Breast epithelium (tissue), 4 donors: Measurements from ENCODE around the gene RIMS1. TPM values are rescaled to one million over a fixed set of nuclear protein-coding genes. Genes with fewer than 3 reads are reported as not detected.

Source experiments
- DNase-seq, 2 donors: peaks; one replicate each; pipeline ENCODE4 v3.0.0-alpha.2; 2019; ENCODE audit warnings: low spot score in 2 of 2
- H3K27ac ChIP-seq, 2 donors: fragments of 200-600 bp; sonication (generic) in 1 of 2; one replicate each; pipeline ENCODE4 v1.5.1; 2016 to 2019; ENCODE audit warnings: mild to moderate bottlenecking in 1 of 2
- H3K27me3 ChIP-seq, 2 donors: fragments of 200-600 bp; sonication (generic) in 1 of 2; one replicate each; pipeline versions ENCODE4 v1.5.1 to v1.6.0; 2017 to 2019; ENCODE audit warnings: control low read depth in 1 of 2, mild to moderate bottlenecking in 1 of 2
- H3K36me3 ChIP-seq: fragments of 200-600 bp; one replicate; pipeline ENCODE4 v1.5.1; 2019
- H3K4me1 ChIP-seq, 2 donors: fragments of 200-600 bp; sonication (generic); one replicate each; pipeline ENCODE4 v1.5.1; 2016 to 2019; ENCODE audit warnings: control low read depth in 1 of 2
- H3K4me3 ChIP-seq, 3 donors: fragments of 200-600 bp; sonication (generic); 1 replicate in 2 of 3; 2 replicates in 1 of 3; pipeline ENCODE4 v1.5.1; 2016 to 2019; ENCODE audit warnings: mild to moderate bottlenecking in 3 of 3, moderate library complexity in 2 of 3
- H3K9me3 ChIP-seq, 2 donors: fragments of 200-600 bp; sonication (generic) in 1 of 2; one replicate each; pipeline ENCODE4 v1.5.1; 2016 to 2019; ENCODE audit warnings: control low read depth in 1 of 2
- CTCF ChIP-seq, 3 donors: fragments of 450-650 bp; IDR thresholded peaks; one replicate each; pipeline ENCODE4 v1.5.1; 2016 to 2017; ENCODE audit warnings: antibody characterized with exemption in 3 of 3, mild to moderate bottlenecking in 3 of 3, moderate library complexity in 3 of 3
- POLR2A ChIP-seq: fragments of 450-650 bp; IDR thresholded peaks from one replicate; pipeline ENCODE4 v1.6.1; 2016; ENCODE audit warnings: antibody characterized with exemption, mild to moderate bottlenecking, moderate library complexity
- POLR2AphosphoS5 ChIP-seq, 3 donors: sonication (generic); formaldehyde crosslinking; IDR thresholded peaks; one replicate each; pipeline ENCODE4 v1.6.1; 2017; ENCODE audit warnings: antibody characterized with exemption in 3 of 3
- intact Hi-C: fragments of 100-400 bp; cut with DNase I; formaldehyde crosslinking; loops from one replicate; pipeline ENCODE4 v1.15.1; 2023; ENCODE audit warnings: low total_unique reads
- total RNA-seq, 3 donors: library from RNA; depleted of rRNA; stranded (reverse); fragments of >200 nt; gene quantifications; one replicate each; pipeline ENCODE4 v1.1.0, GENCODE V29; 2016

The RIMS1 gene
- total RNA-seq, 3 donors from 2014 or later: 1.3 to 4.0 (median 2.6) TPM

- TF ChIP-seq CTCF (IDR thresholded peaks at IDR 0.05) (no peak), POLR2AphosphoS5 (IDR thresholded peaks at IDR 0.05) (no peak), POLR2A (no peak)
- Histone ChIP-seq H3K9me3 (no peaks in the 10 kb centered on the region), H3K4me1 (no peaks in the 10 kb centered on the region), H3K27ac (no peak overlapping the region), H3K27me3 (no peaks in the 10 kb centered on the region), H3K4me3 (no peak overlapping the region), H3K36me3 (no peaks in the 10 kb centered on the region)
- DNase-seq: no peak
- intact Hi-C loops: no loop called here
Observed at GRCh38 chr6:71900642-71901041, 14.3 kb downstream of the RIMS1 start.

- no peaks in the 10 kb centered on the region for H3K4me1 ChIP-seq
- no peaks in the 10 kb centered on the region for H3K36me3 ChIP-seq
- no peaks in the 10 kb centered on the region for H3K27me3 ChIP-seq
- intact Hi-C loops: no loop called here
- no peak overlapping the region for H3K27ac ChIP-seq
- no peak overlapping the region for H3K4me3 ChIP-seq
- H3K9me3 ChIP-seq: no peaks in the 10 kb centered on the region
- TF ChIP-seq CTCF (IDR thresholded peaks at IDR 0.05) (no peak), POLR2A (no peak), POLR2AphosphoS5 (IDR thresholded peaks at IDR 0.05) (no peak)
- DNase-seq: no peak
Observed at GRCh38 chr6:71902261-71902660, 15.9 kb downstream of the RIMS1 start.

DNA sequence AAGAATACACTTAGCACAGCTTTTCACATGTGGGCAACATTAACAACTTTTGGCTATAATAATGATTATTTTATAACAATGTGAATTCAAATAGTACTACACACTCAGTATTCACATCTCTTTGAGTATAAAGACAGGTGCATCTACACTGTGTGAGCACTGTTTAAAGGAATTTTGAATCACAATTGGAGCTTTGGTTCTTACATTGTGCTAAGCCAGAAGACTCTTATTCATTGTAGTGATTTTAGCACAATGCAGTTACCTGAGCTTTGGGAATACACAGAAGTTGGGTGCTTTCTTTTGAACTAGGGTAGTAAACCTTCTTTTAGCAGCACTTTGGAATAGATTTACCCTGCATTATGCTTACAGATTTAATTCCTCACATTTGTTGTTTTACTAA, 20.5 kb downstream of the RIMS1 start:
- no peaks in the 10 kb centered on the region for H3K4me1 ChIP-seq
- no peak for TF ChIP-seq CTCF (IDR thresholded peaks at IDR 0.05)
- TF ChIP-seq POLR2AphosphoS5 (IDR thresholded peaks at IDR 0.05): no peak
- TF ChIP-seq POLR2A: no peak
- intact Hi-C loops: no loop called here
- H3K9me3 ChIP-seq: no peaks in the 10 kb centered on the region
- H3K27ac ChIP-seq: no peak overlapping the region
- DNase-seq: no peak
- no peaks in the 10 kb centered on the region for H3K27me3 ChIP-seq
- no peak overlapping the region for H3K4me3 ChIP-seq
- H3K36me3 ChIP-seq: no peaks in the 10 kb centered on the region

DNA sequence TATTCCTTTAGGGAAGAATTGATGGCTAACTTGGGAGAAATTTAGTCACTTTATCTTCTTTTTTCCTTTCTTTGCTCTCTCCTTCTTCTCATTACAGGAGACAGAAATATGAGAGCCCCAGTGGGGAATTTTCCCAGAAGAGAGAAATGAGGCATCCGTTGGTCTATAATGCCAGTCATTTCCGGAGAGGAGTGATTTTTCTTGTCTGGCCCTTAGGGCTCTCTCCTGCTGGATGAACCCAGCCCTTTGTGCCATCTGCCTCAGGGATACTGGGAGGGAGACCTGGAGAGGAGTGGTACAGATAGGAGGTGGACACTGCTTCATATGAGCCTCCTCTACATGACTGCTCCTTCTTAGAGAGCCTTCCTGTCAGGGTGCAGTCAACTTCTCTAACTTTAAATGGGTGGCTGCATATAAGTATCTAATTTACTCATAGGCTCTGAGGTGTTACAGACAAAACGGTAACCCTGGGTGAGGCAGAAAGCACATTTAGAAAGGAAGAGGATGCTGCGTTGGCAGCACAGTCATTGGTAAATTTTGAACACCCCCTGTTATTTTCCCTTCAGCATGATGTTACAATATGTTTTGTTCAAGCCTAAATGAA, 21.9 kb downstream of the RIMS1 start:
- Histone ChIP-seq H3K4me1 (no peaks in the 10 kb centered on the region), H3K36me3 (no peaks in the 10 kb centered on the region), H3K4me3 (no peak overlapping the region), H3K9me3 (no peaks in the 10 kb centered on the region), H3K27me3 (no peaks in the 10 kb centered on the region), H3K27ac (no peak overlapping the region)
- intact Hi-C loops: no loop called here
- TF ChIP-seq CTCF (IDR thresholded peaks at IDR 0.05) (no peak), POLR2AphosphoS5 (IDR thresholded peaks at IDR 0.05) (no peak), POLR2A (no peak)
- no peak for DNase-seq

- H3K9me3 ChIP-seq: no peaks in the 10 kb centered on the region
- H3K27me3 ChIP-seq: no peaks in the 10 kb centered on the region
- H3K4me1 ChIP-seq: no peaks in the 10 kb centered on the region
- H3K27ac ChIP-seq: no peak overlapping the region
- no peak for DNase-seq
- intact Hi-C loops: no loop called here
- no peak overlapping the region for H3K4me3 ChIP-seq
- TF ChIP-seq POLR2A (no peak), POLR2AphosphoS5 (IDR thresholded peaks at IDR 0.05) (no peak), CTCF (IDR thresholded peaks at IDR 0.05) (no peak)
- no peaks in the 10 kb centered on the region for H3K36me3 ChIP-seq
Observed at GRCh38 chr6:71913444-71914234, 27.3 kb downstream of the RIMS1 start.
